SK-N-SH (cell line): ENCODE measurements around the gene SCYGR7. TPM values are rescaled to one million over a fixed set of nuclear protein-coding genes. Genes with fewer than 3 reads are reported as not detected.

ENCODE experiments used
- CTCF ChIA-PET: fragments of 300-600, 350-600 bp; formaldehyde crosslinking; extraction: SDS; loops from one replicate; lab custom pipeline; 2021; lab: Yijun Ruan, JAX
- POLR2A ChIA-PET: fragments of 350-600 bp; sonication (Branson Sonifier 250); formaldehyde crosslinking; extraction: SDS; loops from one replicate; lab custom pipeline; 2020; ENCODE audit warnings: antibody characterized with exemption, inconsistent platforms; lab: Yijun Ruan, JAX
- DNase-seq: peaks from one replicate; pipeline ENCODE4 v3.0.0; 2012
- H2AFZ ChIP-seq: fragments of 200-600 bp; sonication (generic); 2 replicates; pipeline ENCODE4 v1.8.1; 2016; ENCODE audit warnings: antibody characterized with exemption, mild to moderate bottlenecking, low read depth
- H3F3A ChIP-seq: fragments of 200-600 bp; sonication (generic); replicated peaks from 2 replicates; pipeline ENCODE3; 2016; ENCODE audit warnings: antibody characterized with exemption, mild to moderate bottlenecking; ENCODE audit not compliant: insufficient read depth
- H3K27ac ChIP-seq, 2 experiments: fragments of 200-500 bp in 1 of 2; fragments of 200-600 bp in 1 of 2; sonication (Bioruptor generic) in 1 of 2; sonication (generic), shearing (Covaris generic) in 1 of 2; 2 replicates each; pipeline versions ENCODE4 v1.5.1 to v1.6.1; 2014 to 2016; ENCODE audit warnings: low read depth in 2 of 2, inconsistent platforms in 1 of 2, low read length in 1 of 2, mild to moderate bottlenecking in 1 of 2, mixed read lengths in 1 of 2
- H3K27me3 ChIP-seq: fragments of 200-600 bp; sonication (generic), shearing (Covaris generic); 2 replicates; pipeline ENCODE4 v1.6.1; 2016; ENCODE audit warnings: mixed run types; ENCODE audit not compliant: insufficient read depth
- H3K36me3 ChIP-seq, 2 experiments: fragments of 200-500 bp in 1 of 2; fragments of 200-600 bp in 1 of 2; sonication (Bioruptor generic) in 1 of 2; sonication (generic) in 1 of 2; replicated peaks in 1 of 2; 2 replicates each; pipeline versions ENCODE3 to v1.5.1; 2014 to 2016; ENCODE audit warnings: low read length in 1 of 2, mild to moderate bottlenecking in 1 of 2; ENCODE audit not compliant: insufficient read depth in 2 of 2, control insufficient read depth in 1 of 2
- H3K4me1 ChIP-seq, 2 experiments: fragments of 200-500 bp in 1 of 2; fragments of 200-600 bp in 1 of 2; sonication (Bioruptor generic) in 1 of 2; sonication (generic), shearing (Covaris generic) in 1 of 2; 2 replicates each; pipeline versions ENCODE4 v1.5.1 to v1.6.1; 2014 to 2016; ENCODE audit warnings: low read depth in 1 of 2, low read length in 1 of 2, mixed run types in 1 of 2; ENCODE audit not compliant: insufficient read depth in 2 of 2, control insufficient read depth in 1 of 2
- H3K4me2 ChIP-seq: fragments of 200-600 bp; sonication (generic), shearing (Covaris generic); 2 replicates; pipeline ENCODE4 v1.6.1; 2017; ENCODE audit warnings: mixed run types
- H3K4me3 ChIP-seq, 2 experiments: fragments of 200-500 bp in 1 of 2; fragments of 200-600 bp in 1 of 2; sonication (Bioruptor generic) in 1 of 2; sonication (generic), shearing (Covaris generic) in 1 of 2; 2 replicates each; pipeline versions ENCODE4 v1.5.1 to v1.8.1; 2014 to 2016; ENCODE audit warnings: low read depth in 2 of 2, inconsistent platforms in 1 of 2, low read length in 1 of 2, mild to moderate bottlenecking in 1 of 2, mixed read lengths in 1 of 2, moderate library complexity in 1 of 2
- H3K79me2 ChIP-seq: fragments of 200-600 bp; sonication (generic); 2 replicates; pipeline ENCODE4 v1.8.1; 2017; ENCODE audit warnings: mild to moderate bottlenecking; ENCODE audit not compliant: insufficient read depth
- H3K9ac ChIP-seq: fragments of 200-600 bp; sonication (generic); 2 replicates; pipeline ENCODE4 v1.6.1; 2017; ENCODE audit warnings: mixed run types
- H3K9me2 ChIP-seq: fragments of 200-600 bp; sonication (generic); 2 replicates; pipeline ENCODE4 v1.6.1; 2017; ENCODE audit warnings: mixed run types
- H3K9me3 ChIP-seq: fragments of 200-600 bp; sonication (generic); 2 replicates; pipeline ENCODE4 v1.6.1; 2017; ENCODE audit warnings: mixed run types, mild to moderate bottlenecking, moderate library complexity
- H4K20me1 ChIP-seq: fragments of 200-600 bp; sonication (generic); 2 replicates; pipeline ENCODE4 v1.6.1; 2017; ENCODE audit warnings: mild to moderate bottlenecking, mixed run types; ENCODE audit not compliant: insufficient read depth
- CTCF ChIP-seq: fragments of 200-600 bp; sonication (generic); IDR thresholded peaks from 2 replicates; pipeline ENCODE4 v1.6.1; 2017; ENCODE audit warnings: antibody characterized with exemption, mild to moderate bottlenecking, moderate library complexity
- ELF1 ChIP-seq: IDR thresholded peaks from 2 replicates; pipeline ENCODE4 v1.4.0; 2012
- EP300 ChIP-seq, 2 experiments: IDR thresholded peaks; 2 replicates each; pipeline versions ENCODE4 v1.4.0 to v1.6.1; 2012; ENCODE audit warnings: borderline replicate concordance in 1 of 2, low read depth in 1 of 2, low read length in 1 of 2
- FOSL2 ChIP-seq: IDR thresholded peaks from 2 replicates; pipeline ENCODE4 v1.4.0; 2012; ENCODE audit warnings: low read depth, mild to moderate bottlenecking, moderate library complexity, borderline replicate concordance
- FOXJ3 ChIP-seq: sonication (generic); formaldehyde crosslinking; IDR thresholded peaks from 2 replicates; pipeline ENCODE4 v1.5.1; 2020; ENCODE audit warnings: mild to moderate bottlenecking, missing genetic modification reagents
- GABPA ChIP-seq: IDR thresholded peaks from 2 replicates; pipeline ENCODE4 v1.4.0; 2012; ENCODE audit warnings: low read depth, mild to moderate bottlenecking
- GATA2 ChIP-seq: sonication (generic); formaldehyde crosslinking; IDR thresholded peaks from 2 replicates; pipeline ENCODE4 v1.5.0; 2020; ENCODE audit warnings: mild to moderate bottlenecking, missing genetic modification reagents
- IRF3 ChIP-seq: fragments of 150-350 bp; IDR thresholded peaks from 2 replicates; pipeline ENCODE4 v1.6.1; 2016; ENCODE audit warnings: mild to moderate bottlenecking, low read depth, low read length
- JUND ChIP-seq: IDR thresholded peaks from 2 replicates; pipeline ENCODE4 v1.4.0; 2012
- MXI1 ChIP-seq: IDR thresholded peaks from 2 replicates; pipeline ENCODE4 v1.6.1; 2012; ENCODE audit warnings: mild to moderate bottlenecking, low read depth, low read length, improper control_type of control experiment
- NFIC ChIP-seq: IDR thresholded peaks from 2 replicates; pipeline ENCODE4 v1.4.0; 2012; ENCODE audit warnings: borderline replicate concordance
- NRF1 ChIP-seq: IDR thresholded peaks from 2 replicates; pipeline ENCODE4 v1.6.1; 2012; ENCODE audit warnings: low read depth, mild to moderate bottlenecking, low read length
- PBX3 ChIP-seq: IDR thresholded peaks from 2 replicates; pipeline ENCODE4; 2012
- RAD21 ChIP-seq: IDR thresholded peaks from 2 replicates; pipeline ENCODE4 v1.6.1; 2012; ENCODE audit warnings: mild to moderate bottlenecking, low read length
- RCOR1 ChIP-seq: fragments of 150-350 bp; IDR thresholded peaks from 2 replicates; pipeline ENCODE4 v1.6.1; 2017; ENCODE audit warnings: antibody characterized with exemption, low read length
- RFX5 ChIP-seq: IDR thresholded peaks from 2 replicates; pipeline ENCODE4 v1.6.1; 2012; ENCODE audit warnings: mild to moderate bottlenecking, improper control_type of control experiment, low read length
- SIN3A ChIP-seq: IDR thresholded peaks from 2 replicates; pipeline ENCODE4 v1.6.1; 2012; ENCODE audit warnings: low read depth, mild to moderate bottlenecking, low read length, moderate library complexity, borderline replicate concordance
- TAF1 ChIP-seq: IDR thresholded peaks from 2 replicates; pipeline ENCODE4 v1.6.1; 2012; ENCODE audit warnings: low read depth, mild to moderate bottlenecking, low read length, moderate library complexity, borderline replicate concordance
- TCF12 ChIP-seq: IDR thresholded peaks from 2 replicates; pipeline ENCODE4 v1.4.0; 2012
- USF2 ChIP-seq: fragments of 150-350 bp; IDR thresholded peaks from 2 replicates; pipeline ENCODE4 v1.6.1; 2017; ENCODE audit warnings: antibody characterized with exemption, low read length, low read depth, borderline replicate concordance
- YY1 ChIP-seq: IDR thresholded peaks from 2 replicates; pipeline ENCODE4 v1.4.0; 2012; ENCODE audit warnings: low read depth, mild to moderate bottlenecking
- WGBS: methylation state at CpG from one replicate; pipeline ENCODE4 v1.1.6; 2017; ENCODE audit warnings: low lambda C conversion rate; 5-methylcytosine and 5-hydroxymethylcytosine counted together
- polyA plus RNA-seq, 3 experiments: library from polyadenylated mRNA; depleted of rRNA; stranded (reverse); fragments of >200 nt; gene quantifications; 2 replicates each; pipeline ENCODE4 v1.2.3, GENCODE V29; 2012

Gene SCYGR7
- polyA plus RNA-seq, 1 of the 3 experiments (the other 2 are of a cell fraction), result not detected

GRCh38 chr2:227765788-227766372 lies 37.7 kb downstream of the SCYGR7 start:
- H3F3A ChIP-seq, result peaks cover 4% of the 10 kb centered on the region
- no peaks in the 10 kb centered on the region for H3K9me2 ChIP-seq
- H3K79me2 ChIP-seq, result no peaks in the 10 kb centered on the region
- TF ChIP-seq GATA2 (CRISPR knock-in tag) (no peak), USF2 (no peak), YY1 (no peak), RFX5 (no peak), SIN3A (no peak), ELF1 (no peak), NRF1 (no peak), MXI1 (no peak), GABPA (no peak), PBX3 (no peak), FOXJ3 (CRISPR knock-in tag) (no peak)
- TF ChIP-seq, all 33 proteins: peak for 0
- ChIA-PET POLR2A (no interaction called here), CTCF (interaction anchor here (0.6 to 4.6 kb wide), 40 partner anchors 10 to 636 kb away, joined by 3 to 59 read pairs (median 4); no protein-coding TSS in a partner anchor)
- no peak overlapping the region for H3K4me2 ChIP-seq
- no peaks in the 10 kb centered on the region for H3K9me3 ChIP-seq
- peak overlapping the region; percentile 67 for H2AFZ ChIP-seq
- WGBS, result 27% methylated on average over 4 of the region's 4 CpGs
- no peak overlapping the region for H3K9ac ChIP-seq
- H3K27me3 ChIP-seq, result no peaks in the 10 kb centered on the region
- H4K20me1 ChIP-seq, result no peaks in the 10 kb centered on the region
- DNase-seq, result no peak
- no peaks in the 10 kb centered on the region; a peak in 1 of 4 replicates for H3K4me1 ChIP-seq
- H3K4me3 ChIP-seq, result no peak overlapping the region; a peak in 1 of 4 replicates
- H3K36me3 ChIP-seq, result no peaks in the 10 kb centered on the region
- H3K27ac ChIP-seq, result no peak overlapping the region

GRCh38 chr2:227766373-227766883 lies 38.3 kb downstream of the SCYGR7 start:
- H3K9me2 ChIP-seq, result no peaks in the 10 kb centered on the region
- 16% methylated on average over 9 of the region's 11 CpGs for WGBS
- no peaks in the 10 kb centered on the region for H3K79me2 ChIP-seq
- no peaks in the 10 kb centered on the region for H3K9me3 ChIP-seq
- peak overlapping the region; percentile 67; the same call in 1 of the 2 replicates for H2AFZ ChIP-seq
- H3K4me2 ChIP-seq, result no peak overlapping the region
- no peak overlapping the region for H3K9ac ChIP-seq
- peaks cover 4% of the 10 kb centered on the region for H3F3A ChIP-seq
- no peaks in the 10 kb centered on the region; a peak in 1 of 4 replicates for H3K4me1 ChIP-seq
- no peaks in the 10 kb centered on the region for H3K36me3 ChIP-seq
- ChIA-PET CTCF (interaction anchor here (0.6 to 4.6 kb wide), 41 partner anchors 10 to 636 kb away, joined by 3 to 59 read pairs (median 4); no protein-coding TSS in a partner anchor), POLR2A (no interaction called here)
- no peaks in the 10 kb centered on the region for H3K27me3 ChIP-seq
- H3K27ac ChIP-seq, result no peak overlapping the region
- no peaks in the 10 kb centered on the region for H4K20me1 ChIP-seq
- H3K4me3 ChIP-seq, result no peak overlapping the region; a peak in 1 of 4 replicates
- peak; percentile 86 for DNase-seq
- TF ChIP-seq JUND, result no peak
- no peak for TF ChIP-seq MXI1
- 0 out of 2 replicates have a peak, but pooled peaks have one; percentile 57 for TF ChIP-seq RFX5
- TF ChIP-seq TCF12, result no peak
- TF ChIP-seq ELF1, result no peak
- TF ChIP-seq IRF3, result no peak
- TF ChIP-seq PBX3, result no peak
- no peak for TF ChIP-seq FOXJ3 (CRISPR knock-in tag)
- no peak for TF ChIP-seq FOSL2
- peak; percentile 95 for TF ChIP-seq RAD21
- peak; percentile 89 for TF ChIP-seq CTCF
- TF ChIP-seq TAF1, result no peak
- TF ChIP-seq NFIC, result no peak
- no peak for TF ChIP-seq SIN3A
- no peak for TF ChIP-seq GATA2 (CRISPR knock-in tag)
- TF ChIP-seq RCOR1, result no peak
- TF ChIP-seq NRF1, result no peak
- no peak for TF ChIP-seq EP300 (IDR thresholded peaks at IDR 0.05; ENCODE audit: borderline replicate concordance in 1 of 2, low read depth in 1 of 2, low read length in 1 of 2)
